ENCODE results near the gene CD300LG. TPM values are rescaled to one million over a fixed set of nuclear protein-coding genes. Genes with fewer than 3 reads are reported as not detected.
A peak's percentile ranks its signal among the peaks of the same experiment; 100 is the strongest.
"Not testable (repeated sequence)": the region's sequence is repeated elsewhere in the genome, so short reads cannot be mapped to it uniquely, and the experiment has no call there.

The CD300LG gene
- polyA plus RNA-seq, 4 donors = 0.30 to 2.0 (median 0.81) TPM; not detected in 1

DNA sequence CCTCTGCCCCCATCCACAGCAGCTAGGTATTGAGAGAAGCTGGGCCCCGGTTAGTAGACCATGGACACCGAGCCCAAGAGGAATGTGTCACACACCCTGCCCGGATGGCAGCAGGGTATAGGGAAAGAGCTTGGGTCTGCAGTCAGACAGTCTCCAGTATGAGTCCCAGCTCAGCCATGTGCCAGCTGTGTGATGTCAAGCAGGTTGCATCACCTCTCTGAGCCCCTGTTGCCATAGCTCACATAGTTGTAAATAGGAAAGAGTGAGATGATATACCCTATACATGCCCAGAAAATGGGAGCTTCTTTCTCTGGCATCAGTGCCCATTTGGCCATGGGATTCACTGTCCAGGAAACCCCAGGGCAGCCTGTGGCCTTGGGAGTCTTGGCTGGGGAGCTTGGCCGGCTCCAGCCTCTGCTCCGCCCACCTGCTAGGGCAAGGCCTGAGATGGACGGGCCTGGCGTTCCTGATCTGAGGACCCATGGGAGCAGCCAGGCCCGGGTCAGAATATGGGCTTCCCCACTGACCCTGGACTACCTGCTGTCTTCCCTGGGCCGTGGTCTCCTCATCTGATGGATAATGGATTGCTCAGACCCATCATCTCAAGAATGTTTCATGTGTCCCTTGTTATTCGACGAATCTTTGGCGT is 13.2 kb downstream of the CD300LG start:
- 84 to 85% (median 85%) methylated on average over 12 of the region's 12 CpGs for WGBS, 3 donors
- no peak for FAIRE-seq
- no peaks in the 10 kb centered on the region for H3K36me3 ChIP-seq (ENCODE audit: control insufficient read depth in 3 of 3, insufficient read depth in 2 of 3, low read depth in 1 of 3, low read length in 3 of 3)

GRCh38 chr17:43860927-43861622 is 14.1 kb downstream of the CD300LG start:
- Histone ChIP-seq H3K9me3 (ENCODE audit: control insufficient read depth in 2 of 2, insufficient read depth in 1 of 2, low read depth in 1 of 2, low read length in 1 of 2) (peaks cover 0 to 9% of the 10 kb centered on the region in 2 donors), H3K4me1 (ENCODE audit: control insufficient read depth in 3 of 3, insufficient read depth in 2 of 3, low read depth in 1 of 3, low read length in 2 of 3) (no peaks in the 10 kb centered on the region), H3K27ac (ENCODE audit: low read depth in 1 of 3, low read length in 2 of 3) (no peak overlapping the region), H3K36me3 (ENCODE audit: control insufficient read depth in 3 of 3, insufficient read depth in 2 of 3, low read depth in 1 of 3, low read length in 3 of 3) (no peaks in the 10 kb centered on the region), H3K27me3 (ENCODE audit: control insufficient read depth in 3 of 3, insufficient read depth in 3 of 3, low read length in 3 of 3) (peaks cover 0 to 13% (median 0%) of the 10 kb centered on the region in 3 donors), H3K4me3 (ENCODE audit: low read depth in 1 of 3, low read length in 3 of 3) (no peak overlapping the region)
- no peak for FAIRE-seq
- 65 to 76% (median 72%) methylated on average over 9 of the region's 9 CpGs for WGBS, 3 donors
- DNase-seq = no peak

More for the DNA sequence above, 13.2 kb downstream of the CD300LG start:
- peaks cover 0 to 9% of the 10 kb centered on the region in 2 donors for H3K9me3 ChIP-seq (ENCODE audit: control insufficient read depth in 2 of 2, insufficient read depth in 1 of 2, low read depth in 1 of 2, low read length in 1 of 2)
- H3K4me3 ChIP-seq (ENCODE audit: low read depth in 1 of 3, low read length in 3 of 3) = no peak overlapping the region
- H3K27ac ChIP-seq (ENCODE audit: low read depth in 1 of 3, low read length in 2 of 3) = no peak overlapping the region
- H3K4me1 ChIP-seq (ENCODE audit: control insufficient read depth in 3 of 3, insufficient read depth in 2 of 3, low read depth in 1 of 3, low read length in 2 of 3) = no peaks in the 10 kb centered on the region
- peaks cover 0 to 18% (median 0%) of the 10 kb centered on the region in 3 donors for H3K27me3 ChIP-seq (ENCODE audit: control insufficient read depth in 3 of 3, insufficient read depth in 3 of 3, low read length in 3 of 3)
- DNase-seq = no peak

GRCh38 chr17:43861960-43862359 is 15.0 kb downstream of the CD300LG start:
- no peaks in the 10 kb centered on the region for H3K36me3 ChIP-seq (ENCODE audit: control insufficient read depth in 3 of 3, insufficient read depth in 2 of 3, low read depth in 1 of 3, low read length in 3 of 3)
- no peak overlapping the region for H3K27ac ChIP-seq (ENCODE audit: low read depth in 1 of 3, low read length in 2 of 3)
- peaks cover 0 to 7% of the 10 kb centered on the region in 2 donors for H3K9me3 ChIP-seq (ENCODE audit: control insufficient read depth in 2 of 2, insufficient read depth in 1 of 2, low read depth in 1 of 2, low read length in 1 of 2)
- DNase-seq = no peak
- H3K4me1 ChIP-seq (ENCODE audit: control insufficient read depth in 3 of 3, insufficient read depth in 2 of 3, low read depth in 1 of 3, low read length in 2 of 3) = no peaks in the 10 kb centered on the region
- H3K4me3 ChIP-seq (ENCODE audit: low read depth in 1 of 3, low read length in 3 of 3) = no peak overlapping the region
- 78 to 90% (median 85%) methylated on average over 9 of the region's 9 CpGs for WGBS, 3 donors
- FAIRE-seq = no peak
- H3K27me3 ChIP-seq (ENCODE audit: control insufficient read depth in 3 of 3, insufficient read depth in 3 of 3, low read length in 3 of 3) = peaks cover 0 to 8% (median 0%) of the 10 kb centered on the region in 3 donors

DNA sequence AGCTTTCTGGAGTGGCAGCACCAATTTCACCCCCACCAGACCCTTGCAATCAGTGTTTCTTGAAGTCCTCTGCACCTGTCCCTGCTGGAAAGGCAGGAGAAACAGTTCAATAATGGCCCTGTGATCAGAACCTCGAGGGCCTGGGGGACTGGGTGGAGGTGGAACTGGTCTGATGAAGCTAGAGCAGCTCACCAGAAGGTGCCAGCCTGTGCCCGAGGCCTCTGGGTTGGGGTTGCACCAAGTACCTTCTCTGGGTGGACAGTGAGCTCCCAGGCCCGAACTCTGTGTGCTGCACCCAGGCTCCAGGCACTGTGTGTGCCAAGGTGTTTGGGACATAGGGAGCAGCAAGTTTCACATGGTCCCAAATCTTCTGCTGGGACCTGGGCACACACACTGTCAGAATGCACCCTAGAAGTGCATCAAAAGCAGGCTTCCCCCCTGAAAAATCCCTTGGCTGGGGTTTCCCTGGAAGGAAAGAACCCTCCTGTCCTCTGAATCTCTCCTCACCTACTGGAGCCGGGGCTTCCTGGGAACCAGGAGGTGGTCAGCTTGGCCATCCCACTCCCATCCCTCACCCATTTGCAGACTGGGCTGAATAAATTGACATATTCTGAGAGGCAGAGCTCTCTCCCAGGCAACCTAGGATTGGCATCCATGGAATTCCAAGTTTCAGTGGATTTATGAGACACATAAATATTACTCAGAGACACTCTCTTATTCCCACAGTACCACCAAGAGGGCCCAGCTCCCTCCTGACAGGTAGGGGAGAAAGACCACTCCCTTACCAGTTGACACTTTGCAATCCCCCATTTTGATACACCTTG is 17.4 kb downstream of the CD300LG start:
- FAIRE-seq = no peak
- no peak overlapping the region for H3K4me3 ChIP-seq (ENCODE audit: low read depth in 1 of 3, low read length in 3 of 3)
- 70 to 81% (median 79%) methylated on average over 4 of the region's 4 CpGs for WGBS, 3 donors
- H3K27ac ChIP-seq (ENCODE audit: low read depth in 1 of 3, low read length in 2 of 3) = no peak overlapping the region
- DNase-seq = no peak
- H3K27me3 ChIP-seq (ENCODE audit: control insufficient read depth in 3 of 3, insufficient read depth in 3 of 3, low read length in 3 of 3) = peaks cover 0 to 9% (median 0%) of the 10 kb centered on the region in 3 donors
- peaks cover 0 to 5% of the 10 kb centered on the region in 2 donors for H3K9me3 ChIP-seq (ENCODE audit: control insufficient read depth in 2 of 2, insufficient read depth in 1 of 2, low read depth in 1 of 2, low read length in 1 of 2)
- H3K4me1 ChIP-seq (ENCODE audit: control insufficient read depth in 3 of 3, insufficient read depth in 2 of 3, low read depth in 1 of 3, low read length in 2 of 3) = no peaks in the 10 kb centered on the region
- H3K36me3 ChIP-seq (ENCODE audit: control insufficient read depth in 3 of 3, insufficient read depth in 2 of 3, low read depth in 1 of 3, low read length in 3 of 3) = no peaks in the 10 kb centered on the region

DNA sequence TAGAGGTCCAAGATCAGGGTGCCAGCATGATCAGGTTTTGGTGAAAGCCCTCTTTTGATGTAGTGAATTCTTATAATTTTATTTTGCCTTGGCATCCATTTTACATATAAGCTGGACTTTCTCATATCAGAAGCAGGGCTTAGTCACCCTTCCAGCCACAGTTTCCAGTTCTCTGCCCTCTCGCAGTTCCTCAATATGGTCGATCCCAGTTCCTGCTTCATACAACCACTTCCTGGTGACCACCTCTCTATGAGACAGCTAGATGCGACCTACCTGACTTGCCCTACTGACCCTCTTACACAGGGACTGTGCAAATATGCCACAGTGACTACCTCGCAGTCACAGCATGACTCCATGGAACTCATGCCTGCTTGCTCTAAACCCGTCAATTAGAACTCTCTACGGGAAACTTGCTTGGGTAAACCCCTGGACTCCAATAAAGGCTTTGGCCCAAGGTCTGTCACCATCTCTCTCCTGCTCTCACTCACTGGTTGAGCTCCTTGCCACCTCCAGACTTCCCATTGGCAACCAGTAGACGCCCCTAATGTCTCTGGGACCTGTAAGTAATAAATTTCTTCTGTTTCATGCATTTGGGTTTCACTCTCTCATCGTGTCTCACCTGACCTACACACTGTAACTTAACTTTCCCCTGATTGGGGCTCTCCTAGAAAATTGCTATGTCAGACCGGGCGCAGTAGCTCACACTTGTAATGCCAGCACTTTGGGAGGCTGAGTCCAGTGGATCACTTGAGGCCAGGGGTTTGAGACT is 21.4 kb downstream of the CD300LG start:
- Histone ChIP-seq H3K4me3 (ENCODE audit: low read depth in 1 of 3, low read length in 3 of 3) (no peak overlapping the region), H3K27me3 (ENCODE audit: control insufficient read depth in 3 of 3, insufficient read depth in 3 of 3, low read length in 3 of 3) (peaks cover 0 to 9% (median 0%) of the 10 kb centered on the region in 3 donors), H3K36me3 (ENCODE audit: control insufficient read depth in 3 of 3, insufficient read depth in 2 of 3, low read depth in 1 of 3, low read length in 3 of 3) (no peaks in the 10 kb centered on the region), H3K4me1 (ENCODE audit: control insufficient read depth in 3 of 3, insufficient read depth in 2 of 3, low read depth in 1 of 3, low read length in 2 of 3) (peaks cover 0 to 19% (median 0%) of the 10 kb centered on the region in 3 donors), H3K27ac (ENCODE audit: low read depth in 1 of 3, low read length in 2 of 3) (no peak overlapping the region), H3K9me3 (ENCODE audit: control insufficient read depth in 2 of 2, insufficient read depth in 1 of 2, low read depth in 1 of 2, low read length in 1 of 2) (peaks cover 0 to 5% of the 10 kb centered on the region in 2 donors)
- WGBS, 3 donors = 81 to 96% (median 86%) methylated on average over 10 of the region's 10 CpGs
- no peak for FAIRE-seq
- DNase-seq = no peak

DNA sequence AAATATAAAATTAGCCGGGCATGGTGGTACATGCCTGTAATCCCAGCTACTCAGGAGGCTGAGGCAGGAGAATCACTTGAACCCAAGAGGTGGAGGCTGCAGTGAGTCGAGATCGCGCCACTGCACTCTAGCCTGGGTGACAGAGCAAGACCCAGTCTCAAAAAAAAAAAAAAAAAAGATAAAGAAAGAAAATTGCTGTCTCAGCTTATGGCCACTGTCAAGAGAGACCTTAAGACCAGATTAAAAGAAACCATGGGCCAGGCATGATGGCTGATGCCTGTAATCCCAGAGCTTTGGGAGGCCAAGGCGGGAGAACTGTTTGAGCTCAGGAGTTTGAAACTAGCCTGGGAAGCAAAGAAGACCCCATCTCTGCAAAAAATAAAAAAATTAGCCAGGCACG is 22.1 kb downstream of the CD300LG start:
- H3K27me3 ChIP-seq (ENCODE audit: control insufficient read depth in 3 of 3, insufficient read depth in 3 of 3, low read length in 3 of 3) = not testable (repeated sequence)

DNA sequence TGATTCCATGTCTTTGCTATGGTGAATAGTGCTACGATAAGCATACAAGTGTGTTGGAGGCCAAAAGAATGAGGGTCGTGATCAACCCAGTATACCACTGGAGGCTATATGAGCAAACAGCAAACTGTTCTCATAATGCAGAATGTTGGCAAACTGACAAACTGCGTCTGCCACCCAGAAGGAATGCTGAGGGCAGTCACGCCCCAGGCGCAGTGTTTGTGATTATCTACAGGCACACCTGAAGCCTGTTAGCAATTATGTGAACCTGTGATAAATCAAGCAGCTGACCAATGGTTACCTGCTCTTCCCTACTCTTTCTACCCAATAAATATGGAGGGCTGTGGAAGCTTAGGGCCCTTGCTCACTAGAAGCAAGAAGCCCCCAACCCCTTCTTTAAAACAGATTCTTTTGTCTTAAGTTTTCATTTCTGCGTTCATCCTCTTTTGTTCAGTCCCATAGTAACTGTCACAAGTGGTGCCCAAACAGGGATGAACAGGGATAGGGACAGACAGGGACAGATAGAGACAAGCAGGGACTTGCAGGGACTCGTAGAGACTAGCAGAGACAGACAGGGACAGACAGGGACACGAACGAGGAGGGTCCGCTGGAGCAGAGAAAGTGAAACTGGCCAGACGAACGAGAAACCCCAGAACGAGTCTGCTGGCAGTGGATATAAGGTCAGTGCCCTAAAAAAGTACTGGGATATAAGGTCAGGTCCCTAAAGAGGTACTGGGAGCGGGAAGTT is 25.1 kb downstream of the CD300LG start:
- H3K4me1 ChIP-seq (ENCODE audit: control insufficient read depth in 3 of 3, insufficient read depth in 2 of 3, low read depth in 1 of 3, low read length in 2 of 3) = peaks cover 0 to 52% (median 8%) of the 10 kb centered on the region in 3 donors
- DNase-seq (peak; percentile 58 to 91), FAIRE-seq (no peak)
- WGBS, 3 donors = 14 to 49% (median 31%) methylated on average over 14 of the region's 14 CpGs
- H3K36me3 ChIP-seq (ENCODE audit: control insufficient read depth in 3 of 3, insufficient read depth in 2 of 3, low read depth in 1 of 3, low read length in 3 of 3) = peaks cover 0 to 6% (median 0%) of the 10 kb centered on the region in 3 donors
- H3K27ac ChIP-seq (ENCODE audit: low read depth in 1 of 3, low read length in 2 of 3) = peak overlapping the region; percentile 71 to 77 (median 75)
- peaks cover 0 to 5% (median 0%) of the 10 kb centered on the region in 3 donors for H3K27me3 ChIP-seq (ENCODE audit: control insufficient read depth in 3 of 3, insufficient read depth in 3 of 3, low read length in 3 of 3)
- H3K9me3 ChIP-seq (ENCODE audit: control insufficient read depth in 2 of 2, insufficient read depth in 1 of 2, low read depth in 1 of 2, low read length in 1 of 2) = peaks cover 0 to 5% of the 10 kb centered on the region in 2 donors
- H3K4me3 ChIP-seq (ENCODE audit: low read depth in 1 of 3, low read length in 3 of 3) = peak overlapping the region in 2 of 3 donors; percentile 5 to 8

More for the DNA sequence above, 22.1 kb downstream of the CD300LG start:
- WGBS, 3 donors = 82 to 88% (median 87%) methylated on average over 5 to 6 of the region's 6 CpGs
- DNase-seq; FAIRE-seq; H3K27ac ChIP-seq (ENCODE audit: low read depth in 1 of 3, low read length in 2 of 3); H3K4me3 ChIP-seq (ENCODE audit: low read depth in 1 of 3, low read length in 3 of 3); H3K36me3 ChIP-seq (ENCODE audit: control insufficient read depth in 3 of 3, insufficient read depth in 2 of 3, low read depth in 1 of 3, low read length in 3 of 3); H3K9me3 ChIP-seq (ENCODE audit: control insufficient read depth in 2 of 2, insufficient read depth in 1 of 2, low read depth in 1 of 2, low read length in 1 of 2): not testable (repeated sequence)
- peaks cover 0 to 25% (median 3%) of the 10 kb centered on the region in 3 donors for H3K4me1 ChIP-seq (ENCODE audit: control insufficient read depth in 3 of 3, insufficient read depth in 2 of 3, low read depth in 1 of 3, low read length in 2 of 3)

Data from small intestine (tissue), 7 donors.